Left lung (tissue), 10 donors: Measurements from ENCODE around the gene QRSL1. TPM values are rescaled to one million over a fixed set of nuclear protein-coding genes. Genes with fewer than 3 reads are reported as not detected.

Experiments used
- ATAC-seq: fragments of 200-7000 bp; cut with Tn5 transposase; one replicate; pipeline ENCODE4 v1.9.1; 2020; ENCODE audit warnings: moderate library complexity
- DNase-seq, 4 donors: peaks; one replicate each; pipeline ENCODE4 v3.0.0-alpha.2; 2013 to 2020
- H3K27ac ChIP-seq, 2 donors: fragments of 200-600 bp; sonication (generic) in 1 of 2; one replicate each; pipeline versions ENCODE4 v1.5.0 to v1.8.0; 2020 to 2021
- H3K27me3 ChIP-seq, 2 donors: fragments of 200-600 bp; sonication (generic) in 1 of 2; one replicate each; pipeline versions ENCODE4 v1.5.0 to v1.8.0; 2020 to 2021
- H3K36me3 ChIP-seq, 2 donors: fragments of 200-600 bp; sonication (generic) in 1 of 2; one replicate each; pipeline versions ENCODE4 v1.5.0 to v1.8.0; 2020 to 2021
- H3K4me1 ChIP-seq, 2 donors: fragments of 200-600 bp; one replicate each; pipeline ENCODE4 v1.8.0; 2021
- H3K4me3 ChIP-seq, 2 donors: fragments of 200-600 bp; sonication (generic) in 1 of 2; one replicate each; pipeline versions ENCODE4 v1.5.0 to v1.8.0; 2020 to 2021; ENCODE audit warnings: mild to moderate bottlenecking in 1 of 2
- H3K9me3 ChIP-seq, 2 donors: fragments of 200-600 bp; sonication (generic) in 1 of 2; one replicate each; pipeline versions ENCODE4 v1.5.0 to v1.8.0; 2020 to 2021
- CTCF ChIP-seq, 2 donors: fragments of 200-600 bp; sonication (generic) in 1 of 2; IDR thresholded peaks; one replicate each; pipeline versions ENCODE4 v1.5.0 to v1.8.0; 2021; ENCODE audit warnings: antibody characterized with exemption in 2 of 2
- intact Hi-C, 2 donors: fragments of 100-400 bp; cut with DNase I; formaldehyde crosslinking; loops; one replicate each; pipeline versions ENCODE4 v1.11.2 to v1.14.2; 2022
- polyA plus RNA-seq, 6 donors: library from polyadenylated mRNA; unstranded; fragments of 120-200 nt; gene quantifications; one replicate each; pipeline ENCODE4 v1.2.1, GENCODE V29; 2013; ENCODE audit not compliant: insufficient read length in 6 of 6
- total RNA-seq, 2 donors: library from RNA; stranded (reverse); fragmentation: NEBNext Ultra II Directional; extraction: Animal tissue kit (Norgen Biotek cat#: 25700); gene quantifications; one replicate each; pipeline ENCODE4 v1.2.1, GENCODE V29; 2021
- donor health status: DM: no; HTN: yes; CAD: no.
- donor health status: DM: no; HTN: no; CAD: no.

Gene QRSL1
- total and polyA plus RNA-seq, 8 donors = 9.7 to 18.6 (median 16.3) TPM

DNA sequence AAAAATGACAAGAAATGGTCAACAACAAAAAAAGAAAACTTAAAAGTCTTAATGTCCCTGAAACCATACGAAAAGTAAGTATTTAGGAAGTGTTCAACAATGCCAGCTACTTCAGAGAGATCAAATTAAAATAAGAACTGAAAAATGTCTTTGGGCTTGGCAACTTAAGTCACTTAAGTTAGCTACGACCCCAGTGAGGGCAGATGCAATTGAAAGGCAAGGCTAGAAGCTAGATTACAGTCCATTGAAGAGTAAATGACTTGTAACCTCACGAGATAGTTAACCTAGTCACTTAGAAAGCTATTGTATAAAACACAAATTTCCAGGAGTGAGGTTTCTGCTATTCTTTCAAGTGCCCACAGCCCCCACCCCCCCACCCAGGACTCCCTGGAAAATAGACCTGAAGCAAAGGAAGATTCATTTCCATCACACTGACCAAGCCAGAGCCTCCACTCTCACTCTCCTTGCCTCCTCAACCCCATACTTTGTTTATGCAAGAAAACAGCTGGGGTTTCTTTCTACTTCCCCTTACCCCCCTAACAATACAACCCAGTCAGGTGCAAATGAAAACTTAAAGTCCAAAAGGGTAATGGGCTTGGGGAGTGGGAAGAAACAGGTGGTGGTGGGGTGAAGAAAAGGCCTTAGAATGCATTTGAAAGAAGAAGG, 14.7 kb upstream of the QRSL1 start:
- intact Hi-C loops = no loop called here
- DNase-seq = no peak
- Histone ChIP-seq H3K27ac (no peak overlapping the region), H3K4me3 (no peak overlapping the region), H3K36me3 (peaks cover 0 to 18% of the 10 kb centered on the region in 2 donors), H3K9me3 (no peaks in the 10 kb centered on the region), H3K27me3 (no peaks in the 10 kb centered on the region), H3K4me1 (no peaks in the 10 kb centered on the region)
- no peak for ATAC-seq
- no peak for TF ChIP-seq CTCF (IDR thresholded peaks at IDR 0.05)

GRCh38 chr6:106617302-106617701, 12.1 kb upstream of the QRSL1 start:
- Histone ChIP-seq H3K36me3 (peaks cover 0 to 15% of the 10 kb centered on the region in 2 donors), H3K9me3 (no peaks in the 10 kb centered on the region), H3K27me3 (no peaks in the 10 kb centered on the region), H3K4me3 (no peak overlapping the region), H3K4me1 (no peaks in the 10 kb centered on the region), H3K27ac (no peak overlapping the region)
- no peak for DNase-seq
- no peak for TF ChIP-seq CTCF (IDR thresholded peaks at IDR 0.05)
- no peak for ATAC-seq
- intact Hi-C loops = no loop called here

- ATAC-seq = no peak
- H3K36me3 ChIP-seq = peaks cover 0 to 15% of the 10 kb centered on the region in 2 donors
- TF ChIP-seq CTCF (IDR thresholded peaks at IDR 0.05) = no peak
Measured at GRCh38 chr6:106617857-106618256, 11.5 kb upstream of the QRSL1 start.

GRCh38 chr6:106618324-106618723, 11.1 kb upstream of the QRSL1 start:
- Histone ChIP-seq H3K27me3 (no peaks in the 10 kb centered on the region), H3K27ac (no peak overlapping the region), H3K4me1 (no peaks in the 10 kb centered on the region), H3K4me3 (no peak overlapping the region), H3K9me3 (no peaks in the 10 kb centered on the region), H3K36me3 (peaks cover 0 to 15% of the 10 kb centered on the region in 2 donors)
- DNase-seq (no peak), ATAC-seq (no peak)
- TF ChIP-seq CTCF (IDR thresholded peaks at IDR 0.05) = no peak
- intact Hi-C loops = no loop called here

More at GRCh38 chr6:106617857-106618256, 11.5 kb upstream of the QRSL1 start:
- intact Hi-C loops = no loop called here
- no peaks in the 10 kb centered on the region for H3K9me3 ChIP-seq
- no peak overlapping the region for H3K27ac ChIP-seq
- H3K27me3 ChIP-seq = no peaks in the 10 kb centered on the region
- H3K4me3 ChIP-seq = no peak overlapping the region
- DNase-seq = no peak
- H3K4me1 ChIP-seq = no peaks in the 10 kb centered on the region

- intact Hi-C loops = no loop called here
- no peak overlapping the region for H3K4me3 ChIP-seq
- no peaks in the 10 kb centered on the region for H3K4me1 ChIP-seq
- peaks cover 0 to 9% of the 10 kb centered on the region in 2 donors for H3K36me3 ChIP-seq
- TF ChIP-seq CTCF (IDR thresholded peaks at IDR 0.05) = no peak
- H3K9me3 ChIP-seq = no peaks in the 10 kb centered on the region
- DNase-seq (no peak), ATAC-seq (no peak)
- no peak overlapping the region for H3K27ac ChIP-seq
- no peaks in the 10 kb centered on the region for H3K27me3 ChIP-seq
Measured at GRCh38 chr6:106619223-106619622, 10.2 kb upstream of the QRSL1 start.
